ENCODE results near the gene UMAD1.

UMAD1 gene

GRCh38 chr7:7707806-7708205 is 67.3 kb downstream of the UMAD1 start:
- peak overlapping the region; percentile 15 to 71 (median 66) for H3K27ac Mint-ChIP-seq
- TF ChIP-seq CTCF (IDR thresholded peaks at IDR 0.05; ENCODE audit: unreplicated experiment in 3 of 3): no peak
- H3K36me3 Mint-ChIP-seq (ENCODE audit: low read depth): no peaks in the 10 kb centered on the region
- peaks cover 21% of the 10 kb centered on the region for H3K4me1 Mint-ChIP-seq
- no peak overlapping the region for H3K4me3 Mint-ChIP-seq
- no peaks in the 10 kb centered on the region for H3K9me3 Mint-ChIP-seq
- peaks cover 3% of the 10 kb centered on the region for H3K27me3 Mint-ChIP-seq (ENCODE audit: low read depth)

GRCh38 chr7:7709291-7709690 is 68.7 kb downstream of the UMAD1 start:
- Mint-ChIP-seq H3K4me3 (no peak overlapping the region), H3K36me3 (ENCODE audit: low read depth) (no peaks in the 10 kb centered on the region), H3K27ac (peak overlapping the region in 2 of 3 experiments; percentile 45 to 66), H3K9me3 (no peaks in the 10 kb centered on the region), H3K4me1 (peaks cover 21% of the 10 kb centered on the region), H3K27me3 (ENCODE audit: low read depth) (peaks cover 3% of the 10 kb centered on the region)
- TF ChIP-seq CTCF (IDR thresholded peaks at IDR 0.05; ENCODE audit: unreplicated experiment in 3 of 3): no peak

GRCh38 chr7:7710469-7710868 is 69.9 kb downstream of the UMAD1 start:
- H3K27ac Mint-ChIP-seq: no peak overlapping the region
- H3K36me3 Mint-ChIP-seq (ENCODE audit: low read depth): no peaks in the 10 kb centered on the region
- no peak for TF ChIP-seq CTCF (IDR thresholded peaks at IDR 0.05; ENCODE audit: unreplicated experiment in 3 of 3)
- peaks cover 3% of the 10 kb centered on the region for H3K27me3 Mint-ChIP-seq (ENCODE audit: low read depth)
- peaks cover 21% of the 10 kb centered on the region for H3K4me1 Mint-ChIP-seq
- H3K9me3 Mint-ChIP-seq: no peaks in the 10 kb centered on the region
- no peak overlapping the region for H3K4me3 Mint-ChIP-seq

GRCh38 chr7:7713730-7714129 is 73.2 kb downstream of the UMAD1 start:
- Mint-ChIP-seq H3K27me3 (ENCODE audit: low read depth) (peaks cover 3% of the 10 kb centered on the region), H3K27ac (no peak overlapping the region), H3K9me3 (no peaks in the 10 kb centered on the region), H3K4me3 (no peak overlapping the region), H3K4me1 (peaks cover 6% of the 10 kb centered on the region), H3K36me3 (ENCODE audit: low read depth) (no peaks in the 10 kb centered on the region)
- no peak for TF ChIP-seq CTCF (IDR thresholded peaks at IDR 0.05; ENCODE audit: unreplicated experiment in 3 of 3)

GRCh38 chr7:7718492-7718891 is 77.9 kb downstream of the UMAD1 start, which contains the start of gene RPA3:
RPA3 (minus strand) TSS chr7:7718607; CDS start chr7:7640418, 78,189 bp downstream.
- Mint-ChIP-seq H3K27ac (peak within 1 kb of the TSS in 2 of 3 experiments; percentile 50 to 86), H3K4me1 (peaks cover 16% of the 10 kb centered on the region), H3K36me3 (ENCODE audit: low read depth) (peaks cover 3% of the 10 kb centered on the region), H3K9me3 (no peaks in the 10 kb centered on the region), H3K4me3 (no peak within 1 kb of the TSS), H3K27me3 (ENCODE audit: low read depth) (peaks cover 3% of the 10 kb centered on the region)
- TF ChIP-seq CTCF (IDR thresholded peaks at IDR 0.05; ENCODE audit: unreplicated experiment in 3 of 3): no peak

GRCh38 chr7:7719236-7719635 is 78.7 kb downstream of the UMAD1 start:
- Mint-ChIP-seq H3K27me3 (ENCODE audit: low read depth) (peaks cover 3% of the 10 kb centered on the region), H3K4me3 (no peak overlapping the region), H3K9me3 (no peaks in the 10 kb centered on the region), H3K27ac (peak overlapping the region in 2 of 3 experiments; percentile 50 to 86), H3K36me3 (ENCODE audit: low read depth) (peaks cover 3% of the 10 kb centered on the region), H3K4me1 (peaks cover 16% of the 10 kb centered on the region)
- TF ChIP-seq CTCF (IDR thresholded peaks at IDR 0.05; ENCODE audit: unreplicated experiment in 3 of 3): no peak

All from nephron (organoid).